ENCODE measurements around the gene CLDND1. TPM values are rescaled to one million over a fixed set of nuclear protein-coding genes. Genes with fewer than 3 reads are reported as not detected.
A peak's percentile ranks its signal among the peaks of the same experiment; 100 is the strongest.

Gene CLDND1
- total and polyA plus RNA-seq, 2 of the 13 experiments (the other 11 are each of a cell fraction or from before 2014, with no cell fraction given), result 50.8 to 121 TPM

DNA sequence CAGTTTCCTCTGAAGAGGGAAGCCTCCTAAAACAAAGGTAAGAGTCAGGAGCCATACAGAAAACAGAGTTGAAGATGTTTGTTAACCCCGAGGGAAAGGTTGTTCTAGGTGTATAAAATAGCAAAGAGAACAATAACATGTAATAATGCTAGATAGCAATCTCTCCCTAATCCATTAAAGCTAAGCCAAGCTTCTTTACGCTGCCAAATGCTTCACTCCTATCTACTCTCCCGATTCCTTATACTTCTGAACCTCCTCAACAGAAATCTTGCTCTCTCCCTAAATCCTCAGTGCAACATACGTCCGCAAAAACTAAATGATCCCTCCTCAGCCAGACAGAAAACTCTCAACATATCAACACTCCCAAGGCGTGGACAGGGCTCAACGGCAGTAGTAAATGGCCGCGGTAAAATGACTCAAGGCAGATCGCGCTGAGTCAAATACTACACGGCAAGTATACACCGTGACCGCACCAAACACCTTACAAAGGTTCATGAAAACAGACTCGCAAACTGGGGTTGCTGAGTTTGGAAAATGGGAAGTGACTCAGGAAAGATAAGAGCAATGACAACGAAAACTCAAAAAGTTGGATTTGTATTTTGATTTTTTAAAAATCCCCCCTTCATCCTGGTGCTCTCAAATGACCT lies 682 bp downstream of the CLDND1 start (continued):
- TF ChIP-seq, protein P1, sequence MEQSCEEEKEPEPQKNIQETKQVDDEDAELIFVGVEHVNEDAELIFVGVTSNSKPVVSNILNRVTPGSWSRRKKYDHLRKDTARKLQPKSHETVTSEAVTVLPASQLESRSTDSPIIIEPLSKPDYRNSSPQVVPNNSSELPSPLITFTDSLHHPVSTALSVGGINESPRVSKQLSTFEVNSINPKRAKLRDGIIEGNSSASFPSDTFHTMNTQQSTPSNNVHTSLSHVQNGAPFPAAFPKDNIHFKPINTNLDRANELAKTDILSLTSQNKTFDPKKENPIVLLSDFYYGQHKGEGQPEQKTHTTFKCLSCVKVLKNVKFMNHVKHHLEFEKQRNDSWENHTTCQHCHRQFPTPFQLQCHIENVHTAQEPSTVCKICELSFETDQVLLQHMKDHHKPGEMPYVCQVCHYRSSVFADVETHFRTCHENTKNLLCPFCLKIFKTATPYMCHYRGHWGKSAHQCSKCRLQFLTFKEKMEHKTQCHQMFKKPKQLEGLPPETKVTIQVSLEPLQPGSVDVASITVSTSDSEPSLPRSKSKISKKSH (CRISPR knock-in tag; IDR thresholded peaks at IDR 0.05; ENCODE audit: borderline replicate concordance), result no peak
- no peak for TF ChIP-seq PTBP1 (IDR thresholded peaks at IDR 0.05; ENCODE audit: low read depth, low read length, poor library complexity, severe bottlenecking)
- no peak for TF ChIP-seq NR2F1 (CRISPR knock-in tag; IDR thresholded peaks at IDR 0.05)
- peak; percentile 10; the same call in 1 of the 2 replicates for TF ChIP-seq SIN3A (IDR thresholded peaks at IDR 0.05; ENCODE audit: borderline replicate concordance, low read depth, low read length)
- no peak for TF ChIP-seq ZMYM2 (CRISPR knock-in tag; IDR thresholded peaks at IDR 0.05)
- no peak for TF ChIP-seq KLF9 (CRISPR knock-in tag; IDR thresholded peaks at IDR 0.05; ENCODE audit: low read depth)
- no peak for TF ChIP-seq ZNF564 (CRISPR knock-in tag; IDR thresholded peaks at IDR 0.05)
- TF ChIP-seq MBD4 (IDR thresholded peaks at IDR 0.05; ENCODE audit: borderline replicate concordance, low read length), result no peak
- TF ChIP-seq PAX8 (CRISPR knock-in tag; IDR thresholded peaks at IDR 0.05; ENCODE audit: borderline replicate concordance), result no peak
- TF ChIP-seq, protein P2, sequence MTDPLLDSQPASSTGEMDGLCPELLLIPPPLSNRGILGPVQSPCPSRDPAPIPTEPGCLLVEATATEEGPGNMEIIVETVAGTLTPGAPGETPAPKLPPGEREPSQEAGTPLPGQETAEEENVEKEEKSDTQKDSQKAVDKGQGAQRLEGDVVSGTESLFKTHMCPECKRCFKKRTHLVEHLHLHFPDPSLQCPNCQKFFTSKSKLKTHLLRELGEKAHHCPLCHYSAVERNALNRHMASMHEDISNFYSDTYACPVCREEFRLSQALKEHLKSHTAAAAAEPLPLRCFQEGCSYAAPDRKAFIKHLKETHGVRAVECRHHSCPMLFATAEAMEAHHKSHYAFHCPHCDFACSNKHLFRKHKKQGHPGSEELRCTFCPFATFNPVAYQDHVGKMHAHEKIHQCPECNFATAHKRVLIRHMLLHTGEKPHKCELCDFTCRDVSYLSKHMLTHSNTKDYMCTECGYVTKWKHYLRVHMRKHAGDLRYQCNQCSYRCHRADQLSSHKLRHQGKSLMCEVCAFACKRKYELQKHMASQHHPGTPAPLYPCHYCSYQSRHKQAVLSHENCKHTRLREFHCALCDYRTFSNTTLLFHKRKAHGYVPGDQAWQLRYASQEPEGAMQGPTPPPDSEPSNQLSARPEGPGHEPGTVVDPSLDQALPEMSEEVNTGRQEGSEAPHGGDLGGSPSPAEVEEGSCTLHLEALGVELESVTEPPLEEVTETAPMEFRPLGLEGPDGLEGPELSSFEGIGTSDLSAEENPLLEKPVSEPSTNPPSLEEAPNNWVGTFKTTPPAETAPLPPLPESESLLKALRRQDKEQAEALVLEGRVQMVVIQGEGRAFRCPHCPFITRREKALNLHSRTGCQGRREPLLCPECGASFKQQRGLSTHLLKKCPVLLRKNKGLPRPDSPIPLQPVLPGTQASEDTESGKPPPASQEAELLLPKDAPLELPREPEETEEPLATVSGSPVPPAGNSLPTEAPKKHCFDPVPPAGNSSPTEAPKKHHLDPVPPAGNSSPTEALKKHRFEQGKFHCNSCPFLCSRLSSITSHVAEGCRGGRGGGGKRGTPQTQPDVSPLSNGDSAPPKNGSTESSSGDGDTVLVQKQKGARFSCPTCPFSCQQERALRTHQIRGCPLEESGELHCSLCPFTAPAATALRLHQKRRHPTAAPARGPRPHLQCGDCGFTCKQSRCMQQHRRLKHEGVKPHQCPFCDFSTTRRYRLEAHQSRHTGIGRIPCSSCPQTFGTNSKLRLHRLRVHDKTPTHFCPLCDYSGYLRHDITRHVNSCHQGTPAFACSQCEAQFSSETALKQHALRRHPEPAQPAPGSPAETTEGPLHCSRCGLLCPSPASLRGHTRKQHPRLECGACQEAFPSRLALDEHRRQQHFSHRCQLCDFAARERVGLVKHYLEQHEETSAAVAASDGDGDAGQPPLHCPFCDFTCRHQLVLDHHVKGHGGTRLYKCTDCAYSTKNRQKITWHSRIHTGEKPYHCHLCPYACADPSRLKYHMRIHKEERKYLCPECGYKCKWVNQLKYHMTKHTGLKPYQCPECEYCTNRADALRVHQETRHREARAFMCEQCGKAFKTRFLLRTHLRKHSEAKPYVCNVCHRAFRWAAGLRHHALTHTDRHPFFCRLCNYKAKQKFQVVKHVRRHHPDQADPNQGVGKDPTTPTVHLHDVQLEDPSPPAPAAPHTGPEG (CRISPR knock-in tag; IDR thresholded peaks at IDR 0.05), result 0 out of 2 replicates have a peak, but pooled peaks have one; percentile 27
- no peak for TF ChIP-seq SMARCC2 (IDR thresholded peaks at IDR 0.05)
- no peak for TF ChIP-seq NFKB2 (CRISPR knock-in tag; IDR thresholded peaks at IDR 0.05; ENCODE audit: borderline replicate concordance)
- TF ChIP-seq, protein P3, sequence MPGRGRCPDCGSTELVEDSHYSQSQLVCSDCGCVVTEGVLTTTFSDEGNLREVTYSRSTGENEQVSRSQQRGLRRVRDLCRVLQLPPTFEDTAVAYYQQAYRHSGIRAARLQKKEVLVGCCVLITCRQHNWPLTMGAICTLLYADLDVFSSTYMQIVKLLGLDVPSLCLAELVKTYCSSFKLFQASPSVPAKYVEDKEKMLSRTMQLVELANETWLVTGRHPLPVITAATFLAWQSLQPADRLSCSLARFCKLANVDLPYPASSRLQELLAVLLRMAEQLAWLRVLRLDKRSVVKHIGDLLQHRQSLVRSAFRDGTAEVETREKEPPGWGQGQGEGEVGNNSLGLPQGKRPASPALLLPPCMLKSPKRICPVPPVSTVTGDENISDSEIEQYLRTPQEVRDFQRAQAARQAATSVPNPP (CRISPR knock-in tag; IDR thresholded peaks at IDR 0.05), result no peak
- no peak for TF ChIP-seq JUN (CRISPR knock-in tag; IDR thresholded peaks at IDR 0.05)
- no peak for TF ChIP-seq ZNF333 (CRISPR knock-in tag; IDR thresholded peaks at IDR 0.05; ENCODE audit: borderline replicate concordance)
- TF ChIP-seq FLYWCH1 (CRISPR knock-in tag; IDR thresholded peaks at IDR 0.05), result no peak
- TF ChIP-seq HDAC6 (IDR thresholded peaks at IDR 0.05; ENCODE audit: low read depth, low read length), result no peak
- TF ChIP-seq CCDC6 (CRISPR knock-in tag; IDR thresholded peaks at IDR 0.05), result no peak
- TF ChIP-seq ZNF350 (CRISPR knock-in tag; IDR thresholded peaks at IDR 0.05; ENCODE audit: borderline replicate concordance, low read depth), result no peak
- TF ChIP-seq POLR2G (IDR thresholded peaks at IDR 0.05; ENCODE audit: low read depth, low read length), result no peak

Data from HepG2 (cell line).